Measurements from ENCODE around the gene EPC2. TPM values are rescaled to one million over a fixed set of nuclear protein-coding genes. Genes with fewer than 3 reads are reported as not detected.
"Not testable (repeated sequence)": the region's sequence is repeated elsewhere in the genome, so short reads cannot be mapped to it uniquely, and the experiment has no call there.

EPC2 gene
- total RNA-seq, 1 experiment from 2014 or later, result 20.3 TPM

- H3K27me3 Mint-ChIP-seq (ENCODE audit: low read depth); POLR2A ChIA-PET; H3K36me3 Mint-ChIP-seq; CTCF ChIA-PET; ATAC-seq; H3K4me3 Mint-ChIP-seq; H3K9me3 Mint-ChIP-seq; H3K27ac Mint-ChIP-seq; DNase-seq (ENCODE audit: low spot score): not testable (repeated sequence)
- TF ChIP-seq GTF2I (CRISPR knock-in tag; conservative IDR thresholded peaks at IDR 0.05), result 0 out of 2 replicates have a peak, but pooled peaks have one; percentile 20
- H3K4me1 Mint-ChIP-seq, result peaks cover 20% of the 10 kb centered on the region
Measured at GRCh38 chr2:148688011-148688410, 43.5 kb downstream of the EPC2 start.

GRCh38 chr2:148696985-148697384 is 52.4 kb downstream of the EPC2 start:
- no peak for ATAC-seq
- TF ChIP-seq RELA (CRISPR knock-in tag; IDR thresholded peaks at IDR 0.05; ENCODE audit: borderline replicate concordance), result no peak
- no peak for TF ChIP-seq ERG (CRISPR knock-in tag; IDR thresholded peaks at IDR 0.05)
- TF ChIP-seq FOXJ3 (CRISPR knock-in tag; IDR thresholded peaks at IDR 0.05; ENCODE audit: borderline replicate concordance), result no peak
- no peak for TF ChIP-seq ATF6 (CRISPR knock-in tag; IDR thresholded peaks at IDR 0.05)
- H3K4me1 Mint-ChIP-seq, result no peaks in the 10 kb centered on the region
- peaks cover 28% of the 10 kb centered on the region for H3K9me3 Mint-ChIP-seq
- no peak overlapping the region for H3K4me3 Mint-ChIP-seq
- CTCF ChIA-PET, result no interaction called here
- POLR2A ChIA-PET, result no interaction called here
- H3K27ac Mint-ChIP-seq, result no peak overlapping the region
- no peak for DNase-seq (ENCODE audit: low spot score)
- no peaks in the 10 kb centered on the region; the same call in 1 of the 2 replicates for H3K27me3 Mint-ChIP-seq (ENCODE audit: low read depth)
- H3K36me3 Mint-ChIP-seq, result peaks cover 32% of the 10 kb centered on the region

GRCh38 chr2:148699830-148700229 is 55.3 kb downstream of the EPC2 start:
- ChIA-PET POLR2A (no interaction called here), CTCF (no interaction called here)
- peaks cover 46% of the 10 kb centered on the region for H3K36me3 Mint-ChIP-seq

More at GRCh38 chr2:148699830-148700229, 55.3 kb downstream of the EPC2 start:
- Mint-ChIP-seq H3K4me1 (no peaks in the 10 kb centered on the region), H3K9me3 (peaks cover 34% of the 10 kb centered on the region), H3K4me3 (no peak overlapping the region), H3K27me3 (ENCODE audit: low read depth) (no peaks in the 10 kb centered on the region; the same call in 1 of the 2 replicates), H3K27ac (no peak overlapping the region)
- ATAC-seq (no peak), DNase-seq (ENCODE audit: low spot score) (no peak)
- TF ChIP-seq GRHL2 (CRISPR knock-in tag; IDR thresholded peaks at IDR 0.05; ENCODE audit: insufficient replicate concordance, severe bottlenecking), result no peak
- TF ChIP-seq OVOL2 (CRISPR knock-in tag; IDR thresholded peaks at IDR 0.05; ENCODE audit: borderline replicate concordance), result no peak
- TF ChIP-seq KAT7 (CRISPR knock-in tag; IDR thresholded peaks at IDR 0.05; ENCODE audit: borderline replicate concordance), result no peak
- no peak for TF ChIP-seq ZNF263 (CRISPR knock-in tag; IDR thresholded peaks at IDR 0.05; ENCODE audit: low read depth)
- TF ChIP-seq ZNF416 (CRISPR knock-in tag; IDR thresholded peaks at IDR 0.05), result no peak
- no peak for TF ChIP-seq GTF2I (CRISPR knock-in tag; conservative IDR thresholded peaks at IDR 0.05)
- TF ChIP-seq AR (CRISPR knock-in tag; IDR thresholded peaks at IDR 0.05), result no peak
- no peak for TF ChIP-seq PRDM15 (CRISPR knock-in tag; IDR thresholded peaks at IDR 0.05)
- no peak for TF ChIP-seq ZMAT4 (CRISPR knock-in tag; IDR thresholded peaks at IDR 0.05)

Measured in WTC11 (cell line).